Glomerular visceral epithelial cell (primary cell): ENCODE data around the gene EPHB6.

Experiments used
- DNase-seq: peaks from one replicate; pipeline ENCODE4 v3.0.0-alpha.2; 2016; ENCODE audit errors: extremely low spot score

Gene EPHB6

GRCh38 chr7:142864980-142865747 lies 10.3 kb downstream of the EPHB6 start:
- DNase-seq: no peak

DNA sequence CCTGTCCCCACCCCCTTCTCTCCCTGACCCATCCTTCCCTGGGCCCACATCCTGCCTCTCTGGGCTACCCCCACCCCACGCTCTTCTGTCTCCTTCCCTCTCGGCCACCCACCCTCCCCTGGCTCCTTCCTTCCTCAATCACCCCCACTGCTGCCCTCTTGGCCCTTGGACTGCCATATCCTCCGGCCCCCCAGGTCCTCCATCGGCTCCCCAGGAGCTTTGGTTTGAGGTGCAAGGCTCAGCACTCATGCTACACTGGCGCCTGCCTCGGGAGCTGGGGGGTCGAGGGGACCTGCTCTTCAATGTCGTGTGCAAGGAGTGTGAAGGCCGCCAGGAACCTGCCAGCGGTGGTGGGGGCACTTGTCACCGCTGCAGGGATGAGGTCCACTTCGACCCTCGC lies 10.9 kb downstream of the EPHB6 start:
- no peak for DNase-seq

DNA sequence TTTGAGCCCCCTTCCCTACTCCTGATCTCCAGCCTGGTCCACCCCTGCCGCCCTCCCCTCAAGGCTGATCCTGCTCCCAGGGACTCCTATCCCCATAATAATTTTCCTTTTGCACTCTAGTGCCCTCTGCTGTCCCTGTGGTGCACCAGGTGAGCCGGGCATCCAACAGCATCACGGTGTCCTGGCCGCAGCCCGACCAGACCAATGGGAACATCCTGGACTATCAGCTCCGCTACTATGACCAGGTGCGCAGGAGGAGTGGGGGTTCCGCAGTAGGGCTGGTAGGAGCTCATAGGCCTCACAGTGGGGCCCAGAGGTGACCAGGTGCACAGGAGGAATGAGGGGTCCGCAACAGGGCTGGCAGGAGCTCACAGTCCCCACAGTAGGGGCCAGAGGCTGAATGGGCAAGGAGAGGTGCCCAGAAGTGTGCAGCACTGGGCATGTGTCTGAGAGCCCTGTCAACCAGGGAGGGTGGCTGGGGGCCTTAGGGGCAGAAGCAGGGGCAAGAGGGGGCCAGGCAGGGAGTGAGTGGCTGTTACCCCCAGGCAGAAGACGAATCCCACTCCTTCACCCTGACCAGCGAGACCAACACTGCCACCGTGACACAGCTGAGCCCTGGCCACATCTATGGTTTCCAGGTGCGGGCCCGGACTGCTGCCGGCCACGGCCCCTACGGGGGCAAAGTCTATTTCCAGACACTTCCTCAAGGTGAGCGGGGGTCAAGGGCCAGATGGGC lies 11.7 kb downstream of the EPHB6 start:
- DNase-seq: peak; percentile 12

- DNase-seq: no peak
Measured at GRCh38 chr7:142867097-142867378, 12.2 kb downstream of the EPHB6 start.

GRCh38 chr7:142867398-142868187 lies 12.7 kb downstream of the EPHB6 start:
- no peak for DNase-seq

DNA sequence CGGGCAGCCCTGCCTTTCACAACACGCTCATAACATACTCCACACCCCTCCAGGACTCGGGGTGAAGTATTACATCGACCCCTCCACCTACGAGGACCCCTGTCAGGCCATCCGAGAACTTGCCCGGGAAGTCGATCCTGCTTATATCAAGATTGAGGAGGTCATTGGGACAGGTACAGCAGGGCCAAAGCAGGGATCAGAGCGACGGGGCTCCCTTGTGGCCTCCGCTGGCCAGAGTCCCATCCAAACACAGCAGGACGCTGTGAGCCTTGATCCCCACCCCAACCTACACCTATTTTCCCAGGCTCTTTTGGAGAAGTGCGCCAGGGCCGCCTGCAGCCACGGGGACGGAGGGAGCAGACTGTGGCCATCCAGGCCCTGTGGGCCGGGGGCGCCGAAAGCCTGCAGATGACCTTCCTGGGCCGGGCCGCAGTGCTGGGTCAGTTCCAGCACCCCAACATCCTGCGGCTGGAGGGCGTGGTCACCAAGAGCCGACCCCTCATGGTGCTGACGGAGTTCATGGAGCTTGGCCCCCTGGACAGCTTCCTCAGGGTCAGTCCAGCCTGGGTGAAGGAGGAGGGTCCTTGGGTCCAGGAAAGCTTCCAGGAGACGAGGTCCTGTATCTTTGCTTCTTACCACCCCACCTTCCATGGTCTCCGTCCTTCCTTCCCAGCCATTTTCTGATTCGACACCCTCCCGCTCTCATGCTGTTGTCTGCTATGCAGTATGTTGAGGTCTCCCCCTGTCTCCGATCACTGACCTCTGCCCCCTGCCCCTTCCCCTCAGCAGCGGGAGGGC lies 13.5 kb downstream of the EPHB6 start:
- no peak for DNase-seq

GRCh38 chr7:142868986-142869415 lies 14.1 kb downstream of the EPHB6 start:
- no peak for DNase-seq

GRCh38 chr7:142869434-142869833 lies 14.6 kb downstream of the EPHB6 start:
- DNase-seq: no peak

DNA sequence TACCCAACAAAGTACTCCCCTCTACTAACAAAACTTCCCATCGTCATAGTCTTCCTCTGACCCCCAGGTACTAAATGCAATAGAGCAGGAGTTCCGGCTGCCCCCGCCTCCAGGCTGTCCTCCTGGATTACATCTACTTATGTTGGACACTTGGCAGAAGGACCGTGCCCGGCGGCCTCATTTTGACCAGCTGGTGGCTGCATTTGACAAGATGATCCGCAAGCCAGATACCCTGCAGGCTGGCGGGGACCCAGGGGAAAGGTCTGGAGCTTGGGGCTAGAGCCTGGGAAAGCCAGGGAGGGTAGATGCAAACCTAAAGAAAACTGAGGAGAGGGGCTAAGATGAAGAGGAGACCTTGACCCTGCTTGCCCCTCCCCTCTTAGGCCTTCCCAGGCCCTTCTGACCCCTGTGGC lies 15.3 kb downstream of the EPHB6 start:
- no peak for DNase-seq

- DNase-seq: no peak
Measured at GRCh38 chr7:142870566-142871259, 15.8 kb downstream of the EPHB6 start.

- no peak for DNase-seq
Measured at GRCh38 chr7:142871260-142872105, 16.6 kb downstream of the EPHB6 start.

- no peak for DNase-seq
Measured at GRCh38 chr7:142872106-142872675, 17.3 kb downstream of the EPHB6 start.

- DNase-seq: no peak
Measured at GRCh38 chr7:142873281-142873784, 18.5 kb downstream of the EPHB6 start.

DNA sequence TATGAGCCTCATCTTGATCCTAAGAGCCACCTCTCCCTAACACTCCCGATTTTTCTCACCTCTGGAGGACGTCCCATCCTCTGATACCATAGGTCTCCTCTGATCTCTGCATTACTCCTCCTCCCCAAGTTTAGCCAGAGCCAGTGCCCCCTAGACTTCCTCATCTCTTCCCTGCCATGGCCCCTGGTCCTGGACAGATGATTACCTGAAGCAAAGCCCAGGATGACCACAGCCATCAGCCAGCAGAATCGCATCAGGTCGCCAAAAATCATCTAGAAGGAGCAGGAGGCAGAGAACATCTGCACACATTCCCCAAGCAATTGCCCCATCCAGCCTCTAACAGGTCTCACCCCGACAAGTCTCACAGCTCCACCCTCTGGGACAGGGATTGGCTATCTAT lies 19.0 kb downstream of the EPHB6 start:
- DNase-seq: no peak

DNA sequence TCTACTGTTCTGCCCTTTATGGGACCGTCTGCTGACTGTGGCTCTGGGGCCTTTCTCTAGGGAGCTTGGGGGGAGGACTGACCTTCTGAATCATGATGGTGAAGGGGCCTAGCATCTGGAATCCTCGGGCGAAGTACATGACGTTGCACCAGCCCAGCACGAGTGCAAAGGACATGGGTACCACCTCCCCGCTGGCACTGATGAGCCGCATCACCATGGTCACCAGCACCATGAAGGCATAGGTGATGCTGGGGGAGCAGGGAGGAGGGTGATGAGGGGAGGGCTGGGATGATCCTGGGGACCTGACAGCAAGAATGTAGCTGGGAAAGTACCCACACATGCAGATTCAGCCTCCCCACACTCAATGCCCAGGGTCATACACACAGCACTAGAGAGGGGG lies 19.5 kb downstream of the EPHB6 start:
- no peak for DNase-seq

DNA sequence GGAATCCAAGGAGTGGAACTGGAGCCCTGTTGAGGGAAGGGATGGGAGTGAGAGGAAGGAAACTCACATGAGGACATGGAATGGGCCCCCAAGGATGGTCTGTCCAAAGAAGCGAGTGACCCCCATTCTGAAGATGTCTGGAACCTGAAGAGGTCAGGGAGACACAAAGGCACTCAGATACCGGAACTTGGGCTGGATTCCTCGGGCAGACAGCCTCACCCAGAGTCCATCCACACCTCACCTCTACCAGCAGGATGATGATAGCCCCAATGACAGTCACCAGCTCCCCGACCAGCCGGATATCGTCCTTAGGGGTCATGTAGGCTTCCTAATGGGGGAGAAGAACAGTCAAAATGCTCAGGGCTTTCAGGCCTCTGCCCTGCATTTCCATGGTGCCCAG lies 20.0 kb downstream of the EPHB6 start:
- DNase-seq: no peak

- no peak for DNase-seq
Measured at GRCh38 chr7:142875456-142875855, 20.6 kb downstream of the EPHB6 start.

DNA sequence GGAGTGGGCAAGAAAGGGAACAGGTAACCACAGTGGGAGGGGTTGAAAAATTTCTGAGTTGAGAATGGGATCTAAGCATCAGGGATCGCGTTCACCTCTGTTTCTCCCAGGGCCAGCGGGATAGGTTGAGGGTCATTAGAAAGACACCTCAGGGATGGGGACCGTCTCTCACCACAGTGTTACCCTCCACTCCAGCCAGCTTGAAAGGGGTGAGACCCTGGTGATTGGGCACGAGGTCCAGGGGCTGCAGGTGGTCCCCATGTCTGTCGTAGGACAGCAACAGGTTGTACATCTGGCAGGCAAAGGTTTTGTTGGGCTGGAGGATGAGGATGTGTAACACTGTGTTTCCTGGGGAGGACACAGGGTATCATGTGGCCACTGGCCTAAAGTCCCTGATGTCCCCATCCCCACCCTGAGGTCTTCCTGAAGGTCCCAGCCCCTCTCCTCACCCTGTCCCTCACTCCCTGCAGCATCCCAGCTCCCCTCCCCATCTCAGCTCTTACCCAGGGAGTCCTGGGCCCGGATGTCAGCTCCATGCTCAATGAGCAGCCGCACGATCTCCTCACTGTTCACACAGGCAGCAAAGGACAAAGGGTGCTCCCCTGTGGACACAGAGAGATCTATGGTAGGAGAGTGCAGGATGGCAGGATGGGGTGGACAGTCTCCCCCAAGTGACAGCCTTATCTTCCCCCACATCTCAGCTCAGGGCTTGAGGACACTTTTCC lies 21.5 kb downstream of the EPHB6 start:
- DNase-seq: no peak
